DMS 273 (cell line): ENCODE results near the gene HCRTR2.
"Not testable (repeated sequence)": the region's sequence is repeated elsewhere in the genome, so short reads cannot be mapped to it uniquely, and the experiment has no call there.

Experiments
- DNase-seq: peaks from one replicate; lab custom pipeline; 2025; ENCODE audit not compliant: unreplicated experiment; lab: John Stamatoyannopoulos, UW

The HCRTR2 gene

GRCh38 chr6:55212156-55212555 is 37.8 kb downstream of the HCRTR2 start:
- no peak for DNase-seq

DNA sequence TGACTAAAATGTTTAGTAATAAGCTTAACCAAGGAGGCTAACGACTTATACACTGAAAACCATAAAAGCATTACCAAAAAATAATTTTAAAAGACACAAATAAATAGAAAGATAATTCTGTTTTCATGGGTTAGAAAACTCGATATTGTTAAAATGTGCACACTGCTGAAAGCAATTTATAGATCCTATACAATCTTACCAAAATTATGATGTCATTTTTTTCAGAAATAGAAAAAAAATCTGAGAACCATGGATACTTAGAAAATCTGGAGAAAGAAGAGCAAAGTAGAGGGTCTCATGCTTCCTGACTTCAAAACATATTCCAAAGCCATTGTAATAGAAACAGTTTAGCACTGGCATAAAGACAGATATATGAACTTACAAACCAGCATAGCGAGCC is 46.6 kb downstream of the HCRTR2 start:
- no peak for DNase-seq

DNA sequence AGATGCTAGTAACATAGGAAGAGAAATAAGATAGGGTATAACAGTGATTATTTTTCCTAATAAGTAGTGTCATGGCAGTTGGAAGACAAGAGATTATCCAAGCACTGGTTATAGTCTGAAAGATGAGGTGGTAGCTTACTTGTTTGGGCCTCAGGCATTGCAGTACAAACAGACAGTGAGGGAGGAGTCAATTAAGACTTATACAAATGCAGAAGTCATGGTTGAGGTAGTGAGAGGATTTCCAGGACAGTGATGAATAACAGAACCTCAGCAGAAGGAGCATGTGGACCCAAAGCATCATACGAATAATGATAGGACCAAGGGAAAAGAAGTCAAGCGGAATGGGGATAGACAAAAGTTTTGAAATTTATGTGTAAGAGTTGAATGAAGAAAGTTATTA is 53.5 kb downstream of the HCRTR2 start:
- DNase-seq: no peak

DNA sequence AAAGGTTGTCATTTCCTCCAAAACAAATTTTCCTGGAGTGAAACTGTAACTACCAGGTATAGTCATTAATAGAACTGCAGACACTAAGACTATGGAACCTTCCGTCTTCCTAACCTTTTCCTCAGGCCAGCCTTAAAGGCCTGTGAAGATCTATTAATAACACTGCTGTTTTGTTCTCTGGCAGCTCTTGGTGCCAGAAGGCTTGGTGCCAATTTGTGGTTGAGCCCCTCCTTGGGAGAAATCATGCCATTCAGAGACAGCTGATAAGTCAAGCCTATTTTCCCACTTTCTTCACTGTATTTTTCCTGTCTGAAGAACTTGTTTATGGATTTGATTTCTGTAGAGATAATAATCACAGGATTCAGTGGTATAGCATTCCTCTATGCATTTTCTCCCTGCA is 64.8 kb downstream of the HCRTR2 start:
- DNase-seq: peak; percentile 42

DNA sequence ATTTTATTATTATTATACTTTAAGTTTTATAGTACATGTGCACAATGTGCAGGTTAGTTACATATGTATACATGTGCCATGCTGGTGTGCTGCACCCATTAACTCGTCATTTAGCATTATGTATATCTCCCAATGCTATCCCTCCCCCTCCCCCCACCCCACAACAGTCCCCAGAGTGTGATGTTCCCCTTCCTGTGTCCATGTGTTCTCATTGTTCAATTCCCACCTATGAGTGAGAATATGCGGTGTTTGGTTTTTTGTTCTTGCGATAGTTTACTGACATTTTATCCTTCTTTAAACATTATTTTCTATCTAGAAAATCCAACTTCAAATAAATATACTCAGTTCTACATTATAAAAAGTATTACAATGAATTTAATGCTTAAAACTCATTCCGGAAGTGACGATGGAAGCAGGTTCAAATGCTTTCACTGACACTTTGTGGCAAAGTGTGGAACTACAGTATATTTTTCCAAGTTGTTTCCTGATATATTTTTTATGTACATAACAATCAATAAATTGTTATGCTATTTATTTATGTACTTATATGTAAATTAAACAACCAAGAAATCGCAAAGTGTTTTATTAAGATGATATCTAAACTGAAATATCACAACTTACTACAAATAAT is 66.8 kb downstream of the HCRTR2 start:
- DNase-seq: peak; percentile 49

GRCh38 chr6:55250400-55250799 is 76.1 kb downstream of the HCRTR2 start:
- DNase-seq: no peak

DNA sequence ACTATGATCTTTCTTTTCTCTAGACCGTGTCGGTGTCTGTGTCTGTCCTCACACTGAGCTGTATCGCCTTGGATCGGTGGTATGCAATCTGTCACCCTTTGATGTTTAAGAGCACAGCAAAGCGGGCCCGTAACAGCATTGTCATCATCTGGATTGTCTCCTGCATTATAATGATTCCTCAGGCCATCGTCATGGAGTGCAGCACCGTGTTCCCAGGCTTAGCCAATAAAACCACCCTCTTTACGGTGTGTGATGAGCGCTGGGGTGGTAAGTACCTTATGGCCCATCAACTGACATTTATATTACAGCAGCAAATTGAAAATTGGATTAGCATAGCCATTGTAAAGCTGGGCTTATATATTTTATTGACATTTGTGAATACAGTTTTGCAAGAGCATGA is 80.8 kb downstream of the HCRTR2 start:
- peak; percentile 21 for DNase-seq

DNA sequence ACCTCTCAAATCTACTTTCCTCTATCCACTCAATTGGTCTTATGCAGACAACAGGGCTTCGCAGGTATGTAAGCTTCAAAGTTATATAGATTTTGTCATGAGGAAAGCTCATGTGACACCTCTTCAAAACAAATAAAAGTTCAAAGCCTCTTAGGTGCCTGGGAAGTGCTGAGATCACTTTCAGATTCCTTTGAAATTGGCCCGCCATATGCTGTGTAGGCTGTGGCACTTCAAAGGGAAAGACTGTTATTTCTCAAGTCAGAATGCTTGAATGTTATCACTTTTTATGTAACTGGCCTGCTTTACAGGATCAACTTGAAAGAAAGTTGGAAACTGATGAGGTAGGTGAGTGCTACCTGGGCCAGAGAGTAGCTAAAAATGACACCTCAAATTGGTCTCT is 85.9 kb downstream of the HCRTR2 start:
- peak; percentile 20 for DNase-seq

- DNase-seq: no peak
Measured at GRCh38 chr6:55265409-55266114, 91.2 kb downstream of the HCRTR2 start.

DNA sequence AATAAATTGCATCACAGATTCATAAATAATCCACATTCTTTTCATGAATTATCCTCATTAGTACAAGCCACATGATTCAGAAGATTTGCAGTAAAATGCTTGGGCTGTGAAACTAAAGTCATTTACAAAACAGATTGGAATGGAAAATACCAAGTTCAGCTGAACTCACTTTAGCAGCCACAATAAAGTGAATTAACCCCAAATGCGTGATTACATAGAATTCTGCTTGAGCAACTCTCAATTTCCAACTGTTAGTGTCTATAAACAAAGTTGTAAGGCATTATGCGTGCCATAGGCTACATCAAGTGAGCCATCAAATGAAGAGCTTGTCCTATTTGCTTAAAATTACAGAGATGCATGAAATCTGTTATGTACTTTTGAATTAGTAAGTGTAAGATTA is 92.6 kb downstream of the HCRTR2 start:
- DNase-seq: no peak

- DNase-seq: peak; percentile 79
Measured at GRCh38 chr6:55276745-55277530, 102.6 kb downstream of the HCRTR2 start.

DNA sequence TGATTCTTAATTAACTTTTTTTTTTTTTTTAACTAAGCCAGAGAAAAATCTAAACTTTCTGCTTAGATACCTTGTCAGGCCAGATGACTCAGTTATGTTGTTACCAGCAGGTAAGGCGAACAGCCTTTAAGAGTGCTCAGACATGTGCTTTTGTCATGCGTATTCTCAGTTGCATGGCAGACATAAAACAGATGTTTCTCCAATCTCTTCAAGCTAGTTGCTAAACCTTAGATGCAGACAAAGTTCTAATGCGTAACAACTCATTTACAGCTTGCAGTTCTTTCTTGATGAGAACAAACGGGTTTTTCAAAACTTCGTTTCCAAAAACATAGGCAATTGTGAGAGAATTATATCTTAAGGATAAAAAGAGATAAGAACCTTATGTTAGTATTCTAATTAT is 103.3 kb downstream of the HCRTR2 start:
- no peak for DNase-seq

DNA sequence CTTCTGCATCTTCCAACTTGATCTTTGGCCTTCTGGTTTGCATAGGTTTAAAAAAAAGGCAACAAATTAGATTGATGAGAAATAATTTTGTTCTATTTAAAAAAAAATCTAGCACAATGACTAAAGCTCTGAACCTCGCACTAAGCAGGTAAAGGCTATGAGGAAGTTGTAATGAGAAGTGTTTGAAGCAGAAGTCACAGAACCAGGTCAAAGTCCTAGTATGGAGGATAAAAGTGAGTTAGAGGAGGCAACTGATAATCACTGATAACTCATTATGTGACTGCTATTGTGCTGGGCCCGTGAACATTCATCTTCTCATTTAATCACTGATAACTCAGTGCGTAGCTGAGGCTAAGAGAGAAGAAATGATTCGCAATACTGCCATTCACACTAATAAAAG is 106.9 kb downstream of the HCRTR2 start:
- DNase-seq: no peak

- DNase-seq: no peak
Measured at GRCh38 chr6:55282115-55282514, 107.8 kb downstream of the HCRTR2 start.

- no peak for DNase-seq
Measured at GRCh38 chr6:55286824-55287223, 112.5 kb downstream of the HCRTR2 start.

GRCh38 chr6:55290736-55291135 is 116.4 kb downstream of the HCRTR2 start:
- DNase-seq: no peak

- DNase-seq: peak; percentile 50
Measured at GRCh38 chr6:55293116-55293515, 118.8 kb downstream of the HCRTR2 start.

- DNase-seq: not testable (repeated sequence)
Measured at GRCh38 chr6:55297214-55297613, 122.9 kb downstream of the HCRTR2 start.

DNA sequence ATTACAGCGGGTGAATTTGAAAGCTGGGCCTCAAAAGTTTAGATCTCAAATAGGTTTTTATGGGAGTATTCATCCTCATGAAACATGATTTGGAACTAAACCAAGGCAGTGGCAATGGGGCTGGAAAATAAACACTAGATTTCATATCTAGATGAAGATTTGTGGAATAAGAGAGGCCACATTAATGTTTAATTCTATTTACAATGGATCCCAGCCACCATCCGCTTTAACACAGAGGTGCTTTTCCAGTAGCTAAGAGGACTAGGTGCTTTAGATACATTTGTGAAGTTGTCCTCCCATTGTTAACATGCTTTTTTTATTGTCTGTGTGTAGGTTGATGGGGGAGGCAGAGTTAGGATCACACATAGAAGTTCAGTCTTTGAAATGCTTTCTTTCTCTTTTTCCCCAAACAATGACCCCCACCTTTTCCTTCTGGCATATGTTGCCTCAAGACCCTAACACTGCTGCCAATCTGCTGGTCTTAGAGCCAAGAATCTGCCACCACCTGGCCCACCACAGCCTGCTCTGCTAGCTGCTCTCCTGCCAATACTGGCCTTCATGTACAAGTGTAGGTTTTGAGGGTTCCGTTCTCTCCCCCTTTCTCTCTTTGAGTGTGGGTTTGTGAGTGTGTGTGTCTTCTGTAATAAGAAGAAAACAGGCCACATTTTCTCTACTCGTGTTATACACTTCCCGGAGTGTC is 125.1 kb downstream of the HCRTR2 start:
- DNase-seq: peak; percentile 54

GRCh38 chr6:55304747-55305146 is 130.4 kb downstream of the HCRTR2 start:
- DNase-seq: no peak

- DNase-seq: no peak
Measured at GRCh38 chr6:55319961-55320695, 145.8 kb downstream of the HCRTR2 start.
